ENCODE measurements around the gene PTPRO. TPM values are rescaled to one million over a fixed set of nuclear protein-coding genes. Genes with fewer than 3 reads are reported as not detected.

The PTPRO gene
- total RNA-seq, 1 donor from 2014 or later: 10.6 TPM

GRCh38 chr12:15562263-15562662 lies 240.0 kb downstream of the PTPRO start:
- Histone ChIP-seq H3K27ac (peak overlapping the region; percentile 38), H3K4me1 (peaks cover 4% of the 10 kb centered on the region), H3K9me3 (no peaks in the 10 kb centered on the region), H3K27me3 (no peaks in the 10 kb centered on the region), H3K4me3 (no peak overlapping the region), H3K36me3 (no peaks in the 10 kb centered on the region)
- DNase-seq (no peak), ATAC-seq (peak; percentile 75)
- no peak for TF ChIP-seq CTCF (IDR thresholded peaks at IDR 0.05)
- intact Hi-C loops (cut with DNase I): no loop called here

- intact Hi-C loops (cut with DNase I): no loop called here
- no peak for DNase-seq
- H3K36me3 ChIP-seq: no peaks in the 10 kb centered on the region
- H3K4me3 ChIP-seq: peak overlapping the region; percentile 21
- no peaks in the 10 kb centered on the region for H3K27me3 ChIP-seq
- H3K4me1 ChIP-seq: peaks cover 4% of the 10 kb centered on the region
- peak; percentile 81 for ATAC-seq
- H3K27ac ChIP-seq: peak overlapping the region; percentile 49
- TF ChIP-seq CTCF (IDR thresholded peaks at IDR 0.05): no peak
- no peaks in the 10 kb centered on the region for H3K9me3 ChIP-seq
Measured at GRCh38 chr12:15563663-15564062, 241.4 kb downstream of the PTPRO start.

GRCh38 chr12:15574353-15574752 lies 252.0 kb downstream of the PTPRO start:
- no peaks in the 10 kb centered on the region for H3K27me3 ChIP-seq
- intact Hi-C loops (cut with DNase I): no loop called here
- TF ChIP-seq CTCF (IDR thresholded peaks at IDR 0.05): no peak

GRCh38 chr12:15575671-15576541 lies 253.6 kb downstream of the PTPRO start:
- Histone ChIP-seq H3K36me3 (no peaks in the 10 kb centered on the region), H3K27me3 (no peaks in the 10 kb centered on the region), H3K9me3 (no peaks in the 10 kb centered on the region), H3K27ac (no peak overlapping the region), H3K4me3 (no peak overlapping the region), H3K4me1 (no peaks in the 10 kb centered on the region)
- ATAC-seq: peak; percentile 49
- no peak for TF ChIP-seq CTCF (IDR thresholded peaks at IDR 0.05)
- no peak for DNase-seq
- intact Hi-C loops (cut with DNase I): no loop called here

More at GRCh38 chr12:15574353-15574752, 252.0 kb downstream of the PTPRO start:
- DNase-seq: no peak
- Histone ChIP-seq H3K27ac (no peak overlapping the region), H3K4me3 (no peak overlapping the region), H3K9me3 (no peaks in the 10 kb centered on the region), H3K36me3 (no peaks in the 10 kb centered on the region), H3K4me1 (no peaks in the 10 kb centered on the region)
- no peak for ATAC-seq

GRCh38 chr12:15580431-15580830 lies 258.1 kb downstream of the PTPRO start:
- H3K27me3 ChIP-seq: no peaks in the 10 kb centered on the region
- H3K4me3 ChIP-seq: no peak overlapping the region
- no peaks in the 10 kb centered on the region for H3K36me3 ChIP-seq
- no peak for DNase-seq
- ATAC-seq: no peak
- no peaks in the 10 kb centered on the region for H3K4me1 ChIP-seq
- no peaks in the 10 kb centered on the region for H3K9me3 ChIP-seq
- H3K27ac ChIP-seq: no peak overlapping the region
- intact Hi-C loops (cut with DNase I): loop anchor here (5.0 to 10.0 kb wide), 2 partner anchors 46 to 303 kb away; no protein-coding TSS in a partner anchor
- TF ChIP-seq CTCF (IDR thresholded peaks at IDR 0.05): no peak
